Stimulated activated CD8-positive, alpha-beta memory T cell treated with anti-CD3 and anti-CD28 coated beads, Interleukin-7, amount 100 ng/mL, for 1 hour (primary cell): ENCODE measurements around the gene KCNN3.

Experiments
- DNase-seq, 2 donors: peaks; one replicate each; pipeline ENCODE4 v3.0.0-alpha.2; 2020; ENCODE audit warnings: low read depth in 2 of 2

Gene KCNN3

GRCh38 chr1:154816937-154817336 is 53.1 kb downstream of the KCNN3 start:
- no peak for DNase-seq

- DNase-seq = no peak
These were observed 53.7 kb downstream of the KCNN3 start for GRCh38 chr1:154816369-154816768.

GRCh38 chr1:154813846-154814505 is 56.1 kb downstream of the KCNN3 start:
- no peak for DNase-seq

GRCh38 chr1:154813300-154813816 is 56.7 kb downstream of the KCNN3 start:
- no peak for DNase-seq

- no peak for DNase-seq
These were observed 57.2 kb downstream of the KCNN3 start for GRCh38 chr1:154812877-154813276.

- DNase-seq = no peak
These were observed 59.5 kb downstream of the KCNN3 start for GRCh38 chr1:154810571-154810970.

- no peak for DNase-seq
These were observed 60.4 kb downstream of the KCNN3 start for GRCh38 chr1:154809436-154810413.

GRCh38 chr1:154808909-154809262 is 61.2 kb downstream of the KCNN3 start:
- DNase-seq = no peak

GRCh38 chr1:154808261-154808908 is 61.7 kb downstream of the KCNN3 start:
- no peak for DNase-seq

- no peak for DNase-seq
These were observed 63.0 kb downstream of the KCNN3 start for GRCh38 chr1:154807048-154807591.

GRCh38 chr1:154806333-154806732 is 63.7 kb downstream of the KCNN3 start:
- no peak for DNase-seq

GRCh38 chr1:154802982-154803920 is 66.8 kb downstream of the KCNN3 start:
- DNase-seq = no peak

GRCh38 chr1:154802336-154802969 is 67.6 kb downstream of the KCNN3 start:
- no peak for DNase-seq

- DNase-seq = no peak
These were observed 68.7 kb downstream of the KCNN3 start for GRCh38 chr1:154801234-154802011.

- DNase-seq = no peak
These were observed 70.9 kb downstream of the KCNN3 start for GRCh38 chr1:154799188-154799587.

- DNase-seq = no peak
These were observed 71.4 kb downstream of the KCNN3 start for GRCh38 chr1:154798645-154799044.

- no peak for DNase-seq
These were observed 72.9 kb downstream of the KCNN3 start for GRCh38 chr1:154797175-154797574.

GRCh38 chr1:154796303-154796892 is 73.7 kb downstream of the KCNN3 start:
- DNase-seq = no peak

GRCh38 chr1:154794608-154795007 is 75.5 kb downstream of the KCNN3 start:
- no peak for DNase-seq
